Measurements from ENCODE around the gene CHEK2.

GRCh38 chr22:28783786-28784671 lies 42.4 kb upstream of the CHEK2 start:
- TF ChIP-seq EZH2 (IDR thresholded peaks at IDR 0.05; ENCODE audit: borderline replicate concordance, low read length) (no peak), CTCF (conservative IDR thresholded peaks at IDR 0.05 in 1 of 2, IDR thresholded peaks at IDR 0.05 in 1 of 2; ENCODE audit: extremely low read depth in 1 of 2, insufficient read depth in 1 of 2, low read depth in 1 of 2, low read length in 2 of 2) (no peak)

All from mammary epithelial cell (primary cell).